ENCODE data around the gene RSPH3. TPM values are rescaled to one million over a fixed set of nuclear protein-coding genes. Genes with fewer than 3 reads are reported as not detected.

The RSPH3 gene
- total and polyA plus RNA-seq, 2 of the 8 experiments (the other 6 are each of a cell fraction or from before 2014, with no cell fraction given): 0.60 to 2.7 TPM

DNA sequence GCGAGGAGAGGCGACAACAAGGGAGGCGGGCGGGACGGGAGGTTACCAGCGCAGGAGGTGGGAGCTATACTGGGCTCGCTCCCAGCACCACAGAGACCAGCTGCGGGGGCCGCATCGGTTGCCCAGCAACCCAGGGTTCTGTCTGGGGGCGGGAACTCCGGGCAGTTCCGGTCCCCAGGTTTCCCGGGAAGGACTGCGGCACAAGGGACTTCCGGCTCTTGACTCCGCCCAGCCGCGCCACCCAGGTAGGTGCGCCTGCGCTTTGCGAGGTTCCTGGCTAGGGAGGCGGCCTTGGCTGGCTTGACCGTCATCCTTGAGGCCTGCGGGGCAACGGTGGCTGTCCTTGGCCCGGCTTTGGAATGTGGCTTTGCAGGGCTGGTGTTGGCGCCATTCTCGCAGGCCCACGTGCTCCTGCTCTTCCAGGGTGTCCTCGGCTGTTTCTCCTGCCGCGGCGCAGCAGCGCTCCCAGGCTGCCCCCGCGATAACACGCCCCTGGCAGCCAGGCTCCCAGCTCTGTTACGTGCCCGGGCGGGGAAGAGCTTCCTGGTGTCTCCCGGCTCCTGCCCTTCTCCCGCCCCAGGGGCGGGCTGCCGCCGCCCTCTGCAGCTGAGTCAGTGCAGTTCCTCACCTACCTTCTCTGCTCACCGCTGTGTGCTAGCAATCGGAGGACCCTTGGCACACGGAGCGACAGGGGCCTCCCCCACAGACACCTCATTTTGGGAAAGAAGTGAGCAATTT lies at the start of gene RSPH3 (continued):
- TF ChIP-seq JUND (IDR thresholded peaks at IDR 0.05; ENCODE audit: low read length) (no peak), TEAD4 (IDR thresholded peaks at IDR 0.05; ENCODE audit: low read depth, low read length) (peak; percentile 87), TAF1 (IDR thresholded peaks at IDR 0.05; ENCODE audit: low read depth, low read length) (peak; percentile 87), RBBP5 (IDR thresholded peaks at IDR 0.05; ENCODE audit: borderline replicate concordance, low read depth, low read length) (peak; percentile 87), RAD21 (IDR thresholded peaks at IDR 0.05 in 1 of 2, conservative IDR thresholded peaks at IDR 0.05 in 1 of 2; ENCODE audit: low read depth in 2 of 2, low read length in 2 of 2) (peak; percentile 42 to 48; a peak in 3 of 4 replicates)

All from H1 (cell line).